Tibial nerve (tissue), 4 donors: ENCODE data around the gene PMF1. TPM values are rescaled to one million over a fixed set of nuclear protein-coding genes. Genes with fewer than 3 reads are reported as not detected.

Experiments used
- DNase-seq, 2 donors: peaks; one replicate each; pipeline ENCODE4 v3.0.0-alpha.2; 2019; ENCODE audit warnings: low spot score in 2 of 2
- H3K27ac ChIP-seq, 4 donors: fragments of 200-600 bp; sonication (generic) in 3 of 4; one replicate each; pipeline ENCODE4 v1.5.1; 2017 to 2019; ENCODE audit warnings: mild to moderate bottlenecking in 1 of 4
- H3K27me3 ChIP-seq, 2 donors: fragments of 200-600 bp; sonication (generic) in 1 of 2; one replicate each; pipeline versions ENCODE4 v1.5.1 to v1.6.0; 2017 to 2019
- H3K36me3 ChIP-seq, 3 donors: fragments of 200-600 bp; sonication (generic); one replicate each; pipeline ENCODE4 v1.5.1; 2018 to 2019
- H3K4me1 ChIP-seq, 4 donors: fragments of 200-600 bp; sonication (generic) in 3 of 4; one replicate each; pipeline ENCODE4 v1.5.1; 2017 to 2019
- H3K4me3 ChIP-seq, 4 donors: fragments of 200-600 bp; sonication (generic) in 3 of 4; one replicate each; pipeline ENCODE4 v1.5.1; 2017 to 2019; ENCODE audit warnings: mild to moderate bottlenecking in 1 of 4, moderate library complexity in 1 of 4
- H3K9me3 ChIP-seq, 4 donors: fragments of 200-600 bp; sonication (generic) in 3 of 4; one replicate each; pipeline ENCODE4 v1.5.1; 2017 to 2019
- EP300 ChIP-seq, 2 donors: sonication (generic); formaldehyde crosslinking; IDR thresholded peaks; one replicate each; pipeline ENCODE4 v1.6.1; 2017; ENCODE audit warnings: antibody characterized with exemption in 2 of 2, mild to moderate bottlenecking in 1 of 2
- POLR2A ChIP-seq, 2 donors: fragments of 450-650 bp; IDR thresholded peaks; one replicate each; pipeline ENCODE4 v1.6.1; 2017; ENCODE audit warnings: antibody characterized with exemption in 2 of 2, mild to moderate bottlenecking in 2 of 2, moderate library complexity in 2 of 2
- WGBS, 2 donors: methylation state at CpG; one replicate each; pipeline ENCODE4 v1.1.5; 2018; 5-methylcytosine and 5-hydroxymethylcytosine counted together
- total RNA-seq, 4 donors: library from RNA; depleted of rRNA; stranded (reverse); fragments of >200 nt; gene quantifications; one replicate each; pipeline ENCODE4 v1.1.0, GENCODE V29; 2016
- TF ChIP-seq, protein P1 (sequence below), 5 experiments: fragments of 200-600 bp in 3 of 5; fragments of 450-650 bp in 2 of 5; sonication (generic) in 3 of 5; IDR thresholded peaks; one replicate each; pipeline ENCODE4 v1.5.1; 2016 to 2019; ENCODE audit warnings: antibody characterized with exemption in 5 of 5, mild to moderate bottlenecking in 3 of 5, moderate library complexity in 2 of 5

Gene PMF1
- total RNA-seq, 4 donors from 2014 or later = 41.7 to 67.1 (median 49.1) TPM

DNA sequence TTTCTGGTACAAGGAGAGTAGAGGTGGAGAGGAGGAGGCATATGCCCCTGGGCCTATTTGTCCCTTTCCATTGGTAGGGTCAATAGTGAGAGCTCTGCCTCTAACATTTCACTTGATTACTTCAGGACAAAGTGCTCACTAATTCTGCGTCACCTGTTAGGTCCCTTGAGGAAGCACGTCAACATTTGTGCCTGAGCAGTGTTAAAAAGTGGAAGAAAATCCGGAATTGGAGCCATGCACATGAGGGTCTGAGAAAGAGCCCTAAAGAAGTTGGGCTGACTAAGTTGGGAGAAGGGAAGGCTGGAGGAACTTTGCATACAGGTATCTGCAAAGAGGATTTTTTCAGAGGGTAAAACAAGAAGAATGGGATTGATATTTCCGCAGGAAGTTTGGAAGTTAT is 17.0 kb upstream of the PMF1 start:
- no peaks in the 10 kb centered on the region for H3K27me3 ChIP-seq
- 64 to 75% methylated on average over 4 of the region's 4 CpGs for WGBS, 2 donors
- peaks cover 0 to 31% (median 8%) of the 10 kb centered on the region in 4 donors for H3K4me1 ChIP-seq
- no peak for DNase-seq
- no peak overlapping the region for H3K27ac ChIP-seq
- H3K4me3 ChIP-seq = no peak overlapping the region
- no peak for TF ChIP-seq POLR2A (IDR thresholded peaks at IDR 0.05)
- TF ChIP-seq EP300 (IDR thresholded peaks at IDR 0.05) = no peak
- TF ChIP-seq, protein P1, sequence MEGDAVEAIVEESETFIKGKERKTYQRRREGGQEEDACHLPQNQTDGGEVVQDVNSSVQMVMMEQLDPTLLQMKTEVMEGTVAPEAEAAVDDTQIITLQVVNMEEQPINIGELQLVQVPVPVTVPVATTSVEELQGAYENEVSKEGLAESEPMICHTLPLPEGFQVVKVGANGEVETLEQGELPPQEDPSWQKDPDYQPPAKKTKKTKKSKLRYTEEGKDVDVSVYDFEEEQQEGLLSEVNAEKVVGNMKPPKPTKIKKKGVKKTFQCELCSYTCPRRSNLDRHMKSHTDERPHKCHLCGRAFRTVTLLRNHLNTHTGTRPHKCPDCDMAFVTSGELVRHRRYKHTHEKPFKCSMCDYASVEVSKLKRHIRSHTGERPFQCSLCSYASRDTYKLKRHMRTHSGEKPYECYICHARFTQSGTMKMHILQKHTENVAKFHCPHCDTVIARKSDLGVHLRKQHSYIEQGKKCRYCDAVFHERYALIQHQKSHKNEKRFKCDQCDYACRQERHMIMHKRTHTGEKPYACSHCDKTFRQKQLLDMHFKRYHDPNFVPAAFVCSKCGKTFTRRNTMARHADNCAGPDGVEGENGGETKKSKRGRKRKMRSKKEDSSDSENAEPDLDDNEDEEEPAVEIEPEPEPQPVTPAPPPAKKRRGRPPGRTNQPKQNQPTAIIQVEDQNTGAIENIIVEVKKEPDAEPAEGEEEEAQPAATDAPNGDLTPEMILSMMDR (IDR thresholded peaks at IDR 0.05) = no peak
- H3K9me3 ChIP-seq = no peaks in the 10 kb centered on the region
- peaks cover 0 to 32% (median 0%) of the 10 kb centered on the region in 3 donors for H3K36me3 ChIP-seq

DNA sequence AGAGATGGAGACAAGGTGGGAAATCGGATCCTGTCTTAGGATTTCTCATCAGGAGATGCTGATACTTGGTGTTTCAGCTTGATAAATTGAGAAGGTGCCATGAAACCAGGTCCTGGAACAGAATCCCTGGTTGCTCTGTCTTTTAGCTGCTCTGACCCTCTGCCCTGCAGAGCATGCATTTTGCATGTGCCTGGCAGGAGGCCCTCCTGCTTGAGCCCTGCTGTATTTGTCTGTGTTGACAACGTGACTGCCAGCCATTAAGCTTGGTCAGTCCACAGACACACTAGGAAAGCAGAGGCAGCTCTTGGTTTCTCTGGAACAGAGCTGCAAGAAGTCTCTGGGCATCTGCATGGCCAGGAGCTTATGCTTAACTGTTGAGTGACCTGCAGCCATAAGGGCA is 16.4 kb upstream of the PMF1 start:
- Histone ChIP-seq H3K4me3 (no peak overlapping the region), H3K27me3 (no peaks in the 10 kb centered on the region), H3K4me1 (peaks cover 0 to 37% (median 8%) of the 10 kb centered on the region in 4 donors), H3K36me3 (peaks cover 0 to 32% (median 0%) of the 10 kb centered on the region in 3 donors), H3K9me3 (no peaks in the 10 kb centered on the region), H3K27ac (no peak overlapping the region)
- DNase-seq = no peak
- TF ChIP-seq, protein P1 (IDR thresholded peaks at IDR 0.05) = no peak
- no peak for TF ChIP-seq EP300 (IDR thresholded peaks at IDR 0.05)
- TF ChIP-seq POLR2A (IDR thresholded peaks at IDR 0.05) = no peak
- 67 to 73% methylated on average over 2 of the region's 2 CpGs for WGBS, 2 donors

DNA sequence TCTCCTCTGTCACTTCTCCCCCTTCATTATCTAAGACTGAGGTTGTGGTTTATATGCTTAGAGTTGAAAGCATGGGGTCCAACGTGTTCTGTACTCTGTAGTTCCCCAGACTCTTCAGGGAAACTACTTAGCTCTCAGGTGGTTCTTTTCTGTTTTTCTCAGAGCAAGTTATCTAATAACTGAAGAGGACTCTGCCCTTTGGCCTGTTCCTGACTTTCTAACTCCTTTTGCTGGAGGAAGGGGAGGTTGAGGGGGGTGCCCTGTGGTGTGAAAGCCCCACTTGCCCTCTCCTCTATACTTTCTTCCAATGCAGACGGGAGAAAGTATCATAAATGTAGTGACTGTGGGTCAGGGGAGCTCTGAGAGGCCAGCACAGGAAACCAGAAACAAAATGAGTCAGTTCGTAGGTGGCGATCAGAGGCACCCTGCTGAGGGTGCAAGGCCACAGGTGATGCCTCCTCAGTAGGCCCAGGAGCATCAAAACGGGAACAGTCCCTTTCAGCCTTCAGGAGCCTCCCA is 13.9 kb upstream of the PMF1 start:
- TF ChIP-seq POLR2A (IDR thresholded peaks at IDR 0.05) = no peak
- TF ChIP-seq, protein P1 (IDR thresholded peaks at IDR 0.05) = no peak
- TF ChIP-seq EP300 (IDR thresholded peaks at IDR 0.05) = no peak
- no peaks in the 10 kb centered on the region for H3K27me3 ChIP-seq
- 84 to 86% methylated on average over 5 of the region's 5 CpGs for WGBS, 2 donors
- no peak overlapping the region for H3K27ac ChIP-seq
- H3K9me3 ChIP-seq = no peaks in the 10 kb centered on the region
- H3K4me3 ChIP-seq = no peak overlapping the region
- H3K36me3 ChIP-seq = peaks cover 0 to 49% (median 0%) of the 10 kb centered on the region in 3 donors
- peaks cover 0 to 46% (median 8%) of the 10 kb centered on the region in 4 donors for H3K4me1 ChIP-seq
- DNase-seq = no peak

DNA sequence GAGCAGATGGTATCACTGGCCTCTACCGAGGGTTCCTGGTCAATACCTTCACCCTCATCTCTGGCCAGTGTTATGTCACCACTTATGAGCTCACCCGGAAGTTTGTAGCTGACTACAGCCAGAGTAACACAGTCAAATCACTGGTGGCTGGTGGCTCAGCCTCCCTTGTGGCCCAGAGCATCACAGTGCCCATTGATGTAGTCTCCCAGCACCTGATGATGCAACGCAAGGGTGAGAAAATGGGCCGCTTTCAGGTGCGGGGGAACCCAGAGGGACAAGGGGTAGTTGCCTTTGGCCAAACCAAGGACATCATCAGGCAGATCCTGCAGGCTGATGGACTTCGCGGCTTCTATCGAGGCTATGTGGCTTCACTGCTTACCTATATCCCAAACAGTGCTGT is 12.8 kb upstream of the PMF1 start:
- no peaks in the 10 kb centered on the region for H3K27me3 ChIP-seq
- H3K27ac ChIP-seq = no peak overlapping the region
- 89 to 96% methylated on average over 7 to 8 of the region's 8 CpGs for WGBS, 2 donors
- peaks cover 0 to 36% (median 2%) of the 10 kb centered on the region in 4 donors for H3K4me1 ChIP-seq
- H3K4me3 ChIP-seq = no peak overlapping the region
- DNase-seq = no peak
- H3K9me3 ChIP-seq = no peaks in the 10 kb centered on the region
- peaks cover 0 to 58% (median 0%) of the 10 kb centered on the region in 3 donors for H3K36me3 ChIP-seq
- TF ChIP-seq POLR2A (IDR thresholded peaks at IDR 0.05) = no peak
- TF ChIP-seq, protein P1 (IDR thresholded peaks at IDR 0.05) = no peak
- TF ChIP-seq EP300 (IDR thresholded peaks at IDR 0.05) = no peak

DNA sequence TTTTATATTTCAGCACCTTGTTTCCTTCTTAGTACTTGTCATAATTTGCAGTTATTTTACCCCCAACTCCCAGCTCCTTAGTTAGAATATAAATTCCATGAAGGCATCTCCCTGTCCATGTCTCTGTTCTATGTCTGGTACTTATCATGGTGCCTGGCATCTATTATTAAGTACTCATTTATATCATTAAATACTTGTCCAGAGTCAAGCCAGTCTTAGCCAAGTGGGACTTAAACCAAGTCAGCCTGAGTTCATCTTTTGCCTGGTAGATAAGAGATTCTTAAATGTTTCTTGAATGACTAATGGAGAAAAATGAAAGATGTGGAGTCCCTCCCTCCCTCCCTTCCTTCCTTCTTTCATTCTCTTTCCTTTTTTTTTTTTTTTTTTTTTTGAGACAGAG is 9.5 kb upstream of the PMF1 start:
- DNase-seq = no peak
- H3K4me1 ChIP-seq = peaks cover 0 to 21% (median 0%) of the 10 kb centered on the region in 4 donors
- H3K27ac ChIP-seq = no peak overlapping the region
- no peaks in the 10 kb centered on the region for H3K9me3 ChIP-seq
- TF ChIP-seq POLR2A (IDR thresholded peaks at IDR 0.05) (no peak), EP300 (IDR thresholded peaks at IDR 0.05) (no peak)
- TF ChIP-seq, protein P1 (IDR thresholded peaks at IDR 0.05) = no peak
- H3K36me3 ChIP-seq = peaks cover 0 to 77% (median 7%) of the 10 kb centered on the region in 3 donors
- no peaks in the 10 kb centered on the region for H3K27me3 ChIP-seq
- no peak overlapping the region for H3K4me3 ChIP-seq
